Endometrial microvascular endothelial cells (primary cell): ENCODE measurements around the gene TXNDC12. TPM values are rescaled to one million over a fixed set of nuclear protein-coding genes. Genes with fewer than 3 reads are reported as not detected.
"Not testable (repeated sequence)": the region's sequence is repeated elsewhere in the genome, so short reads cannot be mapped to it uniquely, and the experiment has no call there.

Experiments used
- in situ Hi-C: cut with HindIII; loops from 2 replicates; pipeline ENCODE4 v1.10.0; 2017; ENCODE audit warnings: low sequenced_read_pairs, low pct_unique_long_range_greater_than_20kb; ENCODE audit errors: inconsistent ontology term
- total RNA-seq: library from RNA; depleted of rRNA; stranded (reverse); fragments of >200 nt; gene quantifications from one replicate; pipeline ENCODE4 v1.2.3, GENCODE V29; 2015; ENCODE audit errors: inconsistent ontology term

The TXNDC12 gene
- total RNA-seq, 1 donor from 2014 or later: 69.9 TPM

DNA sequence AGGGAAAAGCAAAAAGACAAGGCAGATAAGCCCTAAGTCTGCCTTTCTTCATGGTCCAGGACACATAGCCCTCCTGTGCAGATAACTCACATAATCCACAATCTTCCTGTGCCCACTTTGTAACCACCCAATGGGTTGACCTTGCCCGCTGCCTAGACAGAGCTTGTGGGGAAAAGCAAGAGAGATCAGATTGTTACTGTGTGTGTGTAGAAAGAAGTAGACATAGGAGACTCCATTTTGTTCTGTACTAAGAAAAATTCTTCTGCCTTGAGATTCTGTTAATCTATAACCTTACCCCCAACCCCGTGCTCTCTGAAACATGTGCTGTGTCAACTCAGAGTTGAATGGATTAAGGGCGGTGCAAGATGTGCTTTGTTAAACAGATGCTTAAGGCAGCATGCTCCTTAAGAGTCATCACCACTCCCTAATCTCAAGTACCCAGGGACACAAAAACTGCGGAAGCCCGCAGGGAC is 48.9 kb downstream of the TXNDC12 start:
- in situ Hi-C loops: not testable (repeated sequence)

DNA sequence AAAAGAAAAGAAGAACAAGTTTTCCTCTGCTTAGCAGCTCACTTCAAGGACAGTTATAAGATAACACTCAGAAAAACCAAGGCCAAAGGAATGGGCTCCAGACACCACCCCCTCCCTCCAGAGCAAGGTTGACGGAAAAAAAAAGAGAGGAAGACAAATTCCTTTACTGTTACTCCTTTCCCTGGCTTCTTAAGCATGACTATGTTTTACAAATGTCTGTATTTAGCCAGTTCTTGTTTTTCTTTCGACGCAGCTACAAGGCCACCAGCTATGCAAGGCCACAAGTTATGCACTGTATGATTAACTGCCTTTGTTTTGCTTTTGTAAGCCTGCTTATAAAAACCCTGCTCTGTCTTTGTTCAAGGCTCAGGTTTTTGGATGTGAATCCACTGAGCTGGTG is 49.4 kb downstream of the TXNDC12 start:
- in situ Hi-C loops: not testable (repeated sequence)

GRCh38 chr1:52003877-52004276 is 51.1 kb downstream of the TXNDC12 start:
- in situ Hi-C loops: no loop called here

DNA sequence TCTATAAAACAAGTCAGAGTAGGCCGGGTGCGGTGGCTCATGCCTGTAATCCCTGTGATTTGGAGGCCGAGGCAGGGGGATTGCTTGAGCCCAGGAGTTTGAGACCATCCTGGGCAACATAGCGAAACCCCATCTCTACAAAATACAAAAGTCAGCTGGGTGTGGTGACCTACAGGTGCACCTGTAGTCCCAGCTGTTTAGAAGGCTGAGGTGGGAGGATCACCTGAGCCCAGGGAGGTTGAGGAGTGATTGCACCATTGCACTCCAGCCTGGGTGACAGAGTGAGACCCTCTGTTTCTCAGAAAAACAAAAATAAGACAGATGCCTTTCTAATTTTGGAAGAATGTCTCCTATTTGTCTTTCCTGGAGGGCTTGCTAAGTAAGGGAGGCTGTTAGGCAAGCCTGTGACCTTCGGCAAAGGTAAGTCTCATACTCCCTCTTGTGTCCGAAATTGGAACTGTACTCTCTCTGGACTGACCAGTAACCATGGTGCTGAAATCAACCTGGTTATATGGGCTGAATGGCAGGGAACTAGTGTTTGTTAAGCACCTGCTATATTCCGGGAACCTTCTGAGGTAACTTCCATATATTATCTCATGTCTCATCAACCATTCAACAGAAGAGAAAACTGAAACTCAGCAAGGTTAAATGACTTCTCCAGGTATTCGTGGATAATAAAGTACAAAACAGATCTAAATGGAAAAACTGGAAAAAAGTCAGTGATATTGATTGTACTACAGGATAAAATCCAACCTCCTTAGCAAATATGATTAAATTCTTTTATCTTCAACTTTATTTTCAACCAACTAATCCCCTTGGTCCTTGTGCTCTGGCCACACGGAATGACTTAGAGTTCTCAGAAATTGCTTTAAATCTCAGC is 52.7 kb downstream of the TXNDC12 start:
- in situ Hi-C loops: no loop called here

DNA sequence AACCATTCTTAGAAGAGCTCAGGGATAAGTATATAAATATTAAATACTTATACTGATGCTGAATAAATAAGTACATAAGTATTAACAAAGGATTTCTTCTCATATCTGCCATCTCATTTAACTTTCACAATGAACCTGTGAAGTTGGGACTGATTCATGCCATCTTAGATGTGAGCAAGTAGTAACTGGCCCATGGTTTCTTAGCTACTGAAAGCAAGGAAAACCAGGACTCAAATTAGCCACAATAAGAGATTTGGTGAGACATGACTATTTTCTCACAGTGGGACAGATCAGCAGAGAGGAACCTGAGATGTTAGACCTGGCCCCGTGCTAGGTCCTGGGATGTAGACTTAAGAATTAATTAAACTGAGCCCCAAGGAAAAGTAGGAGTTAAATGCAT is 56.3 kb downstream of the TXNDC12 start:
- in situ Hi-C loops: no loop called here

GRCh38 chr1:51997974-51998382 is 57.0 kb downstream of the TXNDC12 start:
- in situ Hi-C loops: no loop called here

GRCh38 chr1:51990478-51990965 is 64.5 kb downstream of the TXNDC12 start, which contains the start of gene RAB3B:
Gene RAB3B (minus strand): TSS chr1:51990700. CDS start chr1:51977117, 13,583 bp downstream.
- in situ Hi-C loops: no loop called here

- in situ Hi-C loops: no loop called here
Measured at GRCh38 chr1:51989582-51990477, 65.2 kb downstream of the TXNDC12 start.

GRCh38 chr1:51988254-51988653 is 66.7 kb downstream of the TXNDC12 start:
- in situ Hi-C loops: no loop called here

DNA sequence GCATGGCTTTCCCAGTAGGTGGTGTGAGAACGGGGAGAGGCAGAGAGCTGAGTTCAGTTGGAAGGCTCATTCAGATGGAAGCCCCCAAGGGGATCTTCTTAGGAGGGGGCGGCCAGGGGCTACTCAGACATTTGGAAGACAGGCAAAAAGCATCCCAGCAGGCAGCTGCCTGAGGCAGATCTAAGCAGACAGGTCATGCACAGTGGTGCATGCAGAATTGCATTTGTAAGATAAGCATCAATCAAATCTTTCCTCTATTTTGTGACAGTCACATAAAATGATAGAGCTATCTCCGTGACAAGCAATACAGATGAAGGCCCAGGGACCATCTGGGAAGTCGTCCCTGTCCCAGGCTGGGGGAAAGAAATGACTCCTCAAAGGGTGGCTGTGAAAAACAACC is 68.3 kb downstream of the TXNDC12 start:
- in situ Hi-C loops: no loop called here

DNA sequence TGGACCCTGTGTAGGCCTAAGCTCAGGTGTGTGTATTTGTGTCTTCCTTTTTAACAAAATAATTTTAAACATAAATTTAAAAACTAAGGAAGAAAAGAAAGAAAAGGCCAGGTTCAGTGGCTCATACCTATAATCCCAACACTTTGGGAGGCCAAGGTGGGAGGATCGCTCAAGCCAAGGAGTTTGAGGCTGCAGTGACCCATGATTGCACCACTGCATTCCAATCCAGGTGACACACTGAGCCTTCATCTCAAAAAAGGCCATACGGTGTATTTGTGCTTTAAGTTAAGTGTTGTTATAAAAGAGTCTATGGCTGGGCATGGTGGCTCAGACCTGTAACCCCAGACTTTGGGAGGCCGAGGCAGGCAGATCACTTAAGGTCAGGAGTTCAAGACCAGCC is 72.8 kb downstream of the TXNDC12 start:
- in situ Hi-C loops: no loop called here

DNA sequence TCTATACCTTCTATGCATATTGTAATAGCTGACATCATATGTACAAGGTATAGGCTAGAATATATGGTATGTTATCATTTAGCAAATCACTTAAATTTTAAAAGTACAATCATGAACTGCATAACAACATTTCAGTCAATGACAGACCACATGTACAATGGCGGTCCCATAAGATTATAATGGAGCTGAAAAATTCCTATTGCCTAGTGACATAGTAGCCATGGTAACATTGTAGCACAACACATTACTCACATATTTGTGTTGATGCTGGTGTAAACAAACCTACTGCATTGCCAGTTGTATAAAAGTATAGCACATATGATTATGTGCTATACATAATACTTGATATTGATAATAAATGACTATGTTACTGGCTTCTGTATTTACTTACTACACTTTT is 73.4 kb downstream of the TXNDC12 start:
- in situ Hi-C loops: no loop called here

GRCh38 chr1:51978099-51978498 is 76.9 kb downstream of the TXNDC12 start:
- in situ Hi-C loops: no loop called here

DNA sequence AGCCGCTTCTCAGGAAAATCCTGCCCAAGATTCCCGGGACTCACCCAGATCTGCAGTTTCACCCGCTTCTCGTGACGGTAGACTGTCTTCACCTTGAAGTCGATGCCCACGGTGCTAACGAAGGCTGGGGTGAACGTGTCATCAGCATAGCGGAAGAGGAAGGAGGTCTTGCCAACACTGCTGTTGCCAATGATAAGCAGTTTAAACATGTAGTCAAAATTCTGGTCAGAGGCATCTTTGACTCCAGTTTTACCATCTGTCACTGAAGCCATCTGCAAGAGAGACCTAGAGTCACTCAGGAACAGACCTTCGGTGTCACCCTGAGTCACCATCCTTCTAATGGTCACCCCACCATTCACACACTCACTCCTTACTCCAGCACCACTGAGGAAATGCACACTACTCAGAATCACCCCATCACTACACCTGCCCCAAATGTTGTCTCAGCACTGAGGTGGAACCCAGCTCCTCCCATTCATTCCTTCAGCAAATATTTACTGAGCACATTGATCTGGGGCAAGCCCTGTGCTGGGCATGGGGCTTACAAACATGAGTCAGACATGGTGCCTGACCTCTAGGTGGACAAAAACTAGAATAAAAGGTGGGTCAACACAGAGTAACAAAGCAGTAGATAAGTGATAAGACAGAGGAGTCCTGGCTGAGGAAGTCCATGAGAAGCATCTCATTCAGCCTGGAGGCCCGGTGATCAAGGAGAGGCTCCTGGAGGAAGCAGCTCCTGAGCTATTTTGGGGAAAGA is 78.0 kb downstream of the TXNDC12 start:
- in situ Hi-C loops: no loop called here

DNA sequence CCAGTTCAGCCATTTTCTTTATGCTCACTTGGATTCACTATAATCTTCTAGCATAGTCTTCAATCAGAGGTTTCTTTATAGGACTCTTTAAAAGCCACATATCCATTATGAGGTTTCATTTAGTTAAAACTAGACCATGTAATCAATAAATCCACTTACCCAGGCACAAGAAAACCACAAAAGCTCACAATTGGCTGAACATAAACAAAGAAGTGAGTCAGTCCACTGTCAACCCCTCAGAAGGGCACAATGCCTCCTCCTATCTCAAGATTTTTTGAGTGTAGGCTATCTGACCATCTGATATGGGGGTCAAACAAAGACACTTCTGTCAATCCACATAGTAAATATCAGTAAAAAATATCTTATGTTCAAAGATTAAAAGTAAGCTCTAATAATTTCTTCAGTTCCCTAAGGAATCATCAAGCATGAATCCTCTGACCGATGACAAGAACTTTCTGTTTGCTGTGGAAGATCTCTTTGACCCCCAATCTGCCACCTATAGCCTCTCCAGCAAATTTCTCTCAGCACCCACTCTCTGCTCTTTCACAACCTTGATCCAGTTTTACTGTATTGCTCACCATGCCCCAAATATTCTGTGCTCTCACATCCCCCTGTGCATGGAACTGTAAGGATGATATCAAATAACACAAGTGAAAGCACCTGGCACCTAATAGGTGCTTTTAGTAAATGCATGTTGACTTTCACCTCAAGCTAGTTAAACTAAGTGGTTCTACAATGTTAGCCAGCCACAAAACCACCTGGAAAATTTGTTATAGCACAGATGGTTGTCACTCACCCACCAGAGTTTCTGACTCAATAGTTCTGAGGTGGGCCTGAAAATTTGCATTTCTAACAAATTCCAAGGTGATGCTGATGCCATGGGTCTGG is 81.2 kb downstream of the TXNDC12 start:
- in situ Hi-C loops: no loop called here
